ENCODE results near the gene PIGU. TPM values are rescaled to one million over a fixed set of nuclear protein-coding genes. Genes with fewer than 3 reads are reported as not detected.
A peak's percentile ranks its signal among the peaks of the same experiment; 100 is the strongest.

The PIGU gene
- total and polyA plus RNA-seq, 3 experiments from 2014 or later, result 24.9 to 33.0 (median 26.3) TPM

- Mint-ChIP-seq H3K27ac (no peak overlapping the region), H3K9me3 (no peaks in the 10 kb centered on the region), H3K4me1 (no peaks in the 10 kb centered on the region), H3K4me3 (no peak overlapping the region), H3K27me3 (no peaks in the 10 kb centered on the region), H3K36me3 (peaks cover 0 to 37% (median 6%) of the 10 kb centered on the region in 3 donors)
- ChIA-PET POLR2A (no interaction called here), CTCF (interaction anchor here (1.2 kb wide), 2 partner anchors 8 to 81 kb away, joined by 3 to 5 read pairs; no protein-coding TSS in a partner anchor)
- no peaks in the 10 kb centered on the region for H3K27me3 ChIP-seq (ENCODE audit: insufficient read depth, low read length, poor library complexity, severe bottlenecking)
- H3K27ac ChIP-seq (ENCODE audit: low read depth, low read length), result no peak overlapping the region
- H3K4me3 ChIP-seq (ENCODE audit: low read length), result no peak overlapping the region
- DNase-seq, result no peak
- no peaks in the 10 kb centered on the region for H3K36me3 ChIP-seq (ENCODE audit: insufficient read depth, low read length)
- H3K4me1 ChIP-seq (ENCODE audit: insufficient read depth, low read length), result no peaks in the 10 kb centered on the region
- H3K9me3 ChIP-seq (ENCODE audit: low read length), result no peaks in the 10 kb centered on the region
Observed at GRCh38 chr20:34643928-34644327, 33.0 kb downstream of the PIGU start.

- no peak overlapping the region for H3K27ac Mint-ChIP-seq
- H3K36me3 ChIP-seq (ENCODE audit: insufficient read depth, low read length), result peaks cover 9% of the 10 kb centered on the region
- H3K27me3 ChIP-seq (ENCODE audit: insufficient read depth, low read length, poor library complexity, severe bottlenecking), result no peaks in the 10 kb centered on the region
- H3K27ac ChIP-seq (ENCODE audit: low read depth, low read length), result no peak overlapping the region
- no peak overlapping the region for H3K4me3 Mint-ChIP-seq
- H3K9me3 Mint-ChIP-seq, result no peaks in the 10 kb centered on the region
- no peaks in the 10 kb centered on the region for H3K9me3 ChIP-seq (ENCODE audit: low read length)
- H3K27me3 Mint-ChIP-seq, result no peaks in the 10 kb centered on the region
- ChIA-PET CTCF (no interaction called here), POLR2A (no interaction called here)
- no peak for DNase-seq
- no peaks in the 10 kb centered on the region for H3K4me1 Mint-ChIP-seq
- H3K4me1 ChIP-seq (ENCODE audit: insufficient read depth, low read length), result no peaks in the 10 kb centered on the region
- peaks cover 0 to 53% (median 11%) of the 10 kb centered on the region in 3 donors for H3K36me3 Mint-ChIP-seq
- no peak overlapping the region for H3K4me3 ChIP-seq (ENCODE audit: low read length)
Observed at GRCh38 chr20:34642009-34642408, 34.9 kb downstream of the PIGU start.

- POLR2A ChIA-PET, result no interaction called here
- H3K4me3 ChIP-seq (ENCODE audit: low read length), result no peak overlapping the region
- H3K36me3 ChIP-seq (ENCODE audit: insufficient read depth, low read length), result peaks cover 19% of the 10 kb centered on the region
- CTCF ChIA-PET, result no interaction called here
- no peaks in the 10 kb centered on the region for H3K27me3 Mint-ChIP-seq
- H3K4me3 Mint-ChIP-seq, result no peak overlapping the region
- no peaks in the 10 kb centered on the region for H3K4me1 Mint-ChIP-seq
- no peak overlapping the region for H3K27ac ChIP-seq (ENCODE audit: low read depth, low read length)
- no peaks in the 10 kb centered on the region for H3K9me3 ChIP-seq (ENCODE audit: low read length)
- peaks cover 0 to 68% (median 16%) of the 10 kb centered on the region in 3 donors for H3K36me3 Mint-ChIP-seq
- no peaks in the 10 kb centered on the region for H3K9me3 Mint-ChIP-seq
- DNase-seq, result no peak
- peak overlapping the region in 2 of 8 donors; percentile 7 to 23 for H3K27ac Mint-ChIP-seq
- H3K4me1 ChIP-seq (ENCODE audit: insufficient read depth, low read length), result no peaks in the 10 kb centered on the region
- H3K27me3 ChIP-seq (ENCODE audit: insufficient read depth, low read length, poor library complexity, severe bottlenecking), result no peaks in the 10 kb centered on the region
Observed at GRCh38 chr20:34639755-34640222, 37.1 kb downstream of the PIGU start.

DNA sequence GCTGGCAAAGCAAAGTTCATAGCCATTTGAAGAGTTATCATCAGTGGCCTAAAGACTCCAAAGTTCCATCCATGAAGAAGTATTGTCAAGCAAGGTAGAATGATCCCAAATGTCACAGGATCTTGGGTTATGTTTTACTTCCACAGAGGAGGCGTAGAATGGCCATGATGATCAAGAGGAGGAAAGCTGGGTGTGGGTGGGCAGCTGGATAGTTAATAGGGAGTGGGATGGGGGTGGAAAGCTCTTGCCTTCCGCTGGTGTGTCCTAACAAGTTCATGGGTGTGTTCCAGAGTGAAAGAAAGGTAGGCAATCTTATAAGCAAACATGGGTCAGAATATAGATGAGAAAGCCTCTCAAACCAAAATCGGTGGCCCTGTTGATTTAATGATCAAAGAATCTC, 38.4 kb downstream of the PIGU start:
- CTCF ChIA-PET, result no interaction called here

GRCh38 chr20:34638039-34638292, 38.9 kb downstream of the PIGU start:
- peaks cover 0 to 72% (median 19%) of the 10 kb centered on the region in 3 donors for H3K36me3 Mint-ChIP-seq
- no peak overlapping the region for H3K27ac ChIP-seq (ENCODE audit: low read depth, low read length)
- no peaks in the 10 kb centered on the region for H3K4me1 ChIP-seq (ENCODE audit: insufficient read depth, low read length)
- H3K36me3 ChIP-seq (ENCODE audit: insufficient read depth, low read length), result peaks cover 23% of the 10 kb centered on the region
- peak overlapping the region in 1 of 8 donors; percentile 7 for H3K27ac Mint-ChIP-seq
- no peaks in the 10 kb centered on the region for H3K9me3 ChIP-seq (ENCODE audit: low read length)
- CTCF ChIA-PET, result no interaction called here
- H3K9me3 Mint-ChIP-seq, result no peaks in the 10 kb centered on the region
- POLR2A ChIA-PET, result no interaction called here
- no peaks in the 10 kb centered on the region for H3K27me3 Mint-ChIP-seq
- H3K4me1 Mint-ChIP-seq, result no peaks in the 10 kb centered on the region
- H3K4me3 Mint-ChIP-seq, result no peak overlapping the region
- H3K4me3 ChIP-seq (ENCODE audit: low read length), result no peak overlapping the region
- no peaks in the 10 kb centered on the region for H3K27me3 ChIP-seq (ENCODE audit: insufficient read depth, low read length, poor library complexity, severe bottlenecking)
- DNase-seq, result no peak

More for the DNA sequence above, 38.4 kb downstream of the PIGU start:
- no peak overlapping the region for H3K27ac Mint-ChIP-seq
- H3K4me3 Mint-ChIP-seq, result no peak overlapping the region
- Histone ChIP-seq H3K27me3 (ENCODE audit: insufficient read depth, low read length, poor library complexity, severe bottlenecking) (no peaks in the 10 kb centered on the region), H3K4me3 (ENCODE audit: low read length) (no peak overlapping the region), H3K27ac (ENCODE audit: low read depth, low read length) (no peak overlapping the region), H3K9me3 (ENCODE audit: low read length) (no peaks in the 10 kb centered on the region), H3K4me1 (ENCODE audit: insufficient read depth, low read length) (no peaks in the 10 kb centered on the region), H3K36me3 (ENCODE audit: insufficient read depth, low read length) (peaks cover 20% of the 10 kb centered on the region)
- no peaks in the 10 kb centered on the region for H3K9me3 Mint-ChIP-seq
- peaks cover 0 to 72% (median 16%) of the 10 kb centered on the region in 3 donors for H3K36me3 Mint-ChIP-seq
- H3K4me1 Mint-ChIP-seq, result no peaks in the 10 kb centered on the region
- POLR2A ChIA-PET, result no interaction called here
- no peak for DNase-seq
- H3K27me3 Mint-ChIP-seq, result no peaks in the 10 kb centered on the region

GRCh38 chr20:34637245-34638038, 39.5 kb downstream of the PIGU start:
- Mint-ChIP-seq H3K9me3 (no peaks in the 10 kb centered on the region), H3K4me1 (no peaks in the 10 kb centered on the region), H3K36me3 (peaks cover 0 to 74% (median 24%) of the 10 kb centered on the region in 3 donors), H3K4me3 (no peak overlapping the region), H3K27ac (no peak overlapping the region), H3K27me3 (no peaks in the 10 kb centered on the region)
- Histone ChIP-seq H3K9me3 (ENCODE audit: low read length) (no peaks in the 10 kb centered on the region), H3K27me3 (ENCODE audit: insufficient read depth, low read length, poor library complexity, severe bottlenecking) (no peaks in the 10 kb centered on the region), H3K27ac (ENCODE audit: low read depth, low read length) (no peak overlapping the region), H3K36me3 (ENCODE audit: insufficient read depth, low read length) (peaks cover 27% of the 10 kb centered on the region), H3K4me1 (ENCODE audit: insufficient read depth, low read length) (no peaks in the 10 kb centered on the region), H3K4me3 (ENCODE audit: low read length) (no peak overlapping the region)
- POLR2A ChIA-PET, result no interaction called here
- CTCF ChIA-PET, result interaction anchor here (1.0 kb wide), 1 partner anchor 15 kb away, joined by 3 read pairs; no protein-coding TSS in a partner anchor
- no peak for DNase-seq

DNA sequence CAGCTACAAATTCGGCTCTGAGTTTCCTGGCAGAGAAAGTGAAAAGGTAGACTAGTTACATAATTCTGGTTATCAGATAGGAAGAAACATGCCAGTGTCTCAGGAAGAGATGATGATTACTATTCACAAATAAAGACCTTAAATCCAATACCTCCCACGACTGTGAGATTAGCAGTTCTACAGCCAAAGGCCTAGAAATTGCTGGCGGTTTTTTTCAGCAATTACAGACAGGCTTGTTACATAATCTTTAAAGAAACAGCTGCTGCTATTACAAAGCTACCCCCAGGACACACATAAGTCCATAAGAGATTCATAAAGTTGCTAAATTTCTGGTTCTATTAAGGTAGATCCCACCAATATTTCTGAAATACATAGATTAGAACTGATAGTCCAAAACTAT, 40.2 kb downstream of the PIGU start:
- Histone ChIP-seq H3K27ac (ENCODE audit: low read depth, low read length) (no peak overlapping the region), H3K4me1 (ENCODE audit: insufficient read depth, low read length) (no peaks in the 10 kb centered on the region), H3K36me3 (ENCODE audit: insufficient read depth, low read length) (peaks cover 27% of the 10 kb centered on the region), H3K9me3 (ENCODE audit: low read length) (no peaks in the 10 kb centered on the region), H3K27me3 (ENCODE audit: insufficient read depth, low read length, poor library complexity, severe bottlenecking) (no peaks in the 10 kb centered on the region), H3K4me3 (ENCODE audit: low read length) (no peak overlapping the region)
- Mint-ChIP-seq H3K4me3 (no peak overlapping the region), H3K27ac (no peak overlapping the region), H3K36me3 (peaks cover 0 to 75% (median 23%) of the 10 kb centered on the region in 3 donors), H3K27me3 (no peaks in the 10 kb centered on the region), H3K9me3 (no peaks in the 10 kb centered on the region), H3K4me1 (no peaks in the 10 kb centered on the region)
- ChIA-PET POLR2A (no interaction called here), CTCF (interaction anchor here (1.0 kb wide), 1 partner anchor 15 kb away, joined by 3 read pairs; no protein-coding TSS in a partner anchor)
- DNase-seq, result no peak

DNA sequence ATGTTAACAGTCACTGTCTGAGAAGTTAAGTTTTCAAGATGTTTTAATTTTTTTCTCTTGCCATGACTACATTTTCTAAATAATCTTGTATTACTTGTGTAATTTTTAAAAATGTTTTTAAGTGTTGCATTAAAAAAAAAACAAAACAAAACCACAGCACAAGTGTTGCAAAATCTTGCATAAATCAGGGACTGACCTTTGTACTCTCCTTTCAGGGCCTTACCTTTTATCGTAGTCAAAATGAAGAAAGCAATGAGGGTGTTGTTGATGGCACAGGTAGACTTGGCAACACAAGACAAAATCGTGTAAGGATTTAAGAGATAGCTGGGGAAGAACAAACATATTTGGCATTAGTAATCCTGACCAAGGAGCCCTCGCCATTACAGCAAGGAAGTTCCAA, 42.5 kb downstream of the PIGU start:
- Mint-ChIP-seq H3K36me3 (peaks cover 0 to 77% (median 24%) of the 10 kb centered on the region in 3 donors), H3K4me1 (no peaks in the 10 kb centered on the region), H3K4me3 (no peak overlapping the region), H3K27ac (peak overlapping the region in 1 of 8 donors; percentile 17), H3K27me3 (no peaks in the 10 kb centered on the region), H3K9me3 (no peaks in the 10 kb centered on the region)
- ChIA-PET POLR2A (no interaction called here), CTCF (interaction anchor here (1.2 kb wide), 1 partner anchor 17 kb away, joined by 4 read pairs; no protein-coding TSS in a partner anchor)
- Histone ChIP-seq H3K4me1 (ENCODE audit: insufficient read depth, low read length) (no peaks in the 10 kb centered on the region), H3K9me3 (ENCODE audit: low read length) (no peaks in the 10 kb centered on the region), H3K27me3 (ENCODE audit: insufficient read depth, low read length, poor library complexity, severe bottlenecking) (no peaks in the 10 kb centered on the region), H3K36me3 (ENCODE audit: insufficient read depth, low read length) (peaks cover 27% of the 10 kb centered on the region), H3K27ac (ENCODE audit: low read depth, low read length) (no peak overlapping the region), H3K4me3 (ENCODE audit: low read length) (no peak overlapping the region)
- DNase-seq, result no peak

All from CD8-positive, alpha-beta memory T cell (primary cell).